BE2C (cell line): ENCODE data around the gene CUEDC1.

Source experiments
- DNase-seq: peaks from one replicate; pipeline ENCODE4 v3.0.0-alpha.2; 2020
- H3K27me3 ChIP-seq: fragments of 250-450 bp; sonication (Bioruptor Pico); 2 replicates; pipeline ENCODE4 v1.5.1; 2020; ENCODE audit warnings: mild to moderate bottlenecking
- H3K36me3 ChIP-seq: fragments of 250-450 bp; sonication (Bioruptor Pico); 2 replicates; pipeline ENCODE4 v1.5.1; 2020; ENCODE audit warnings: mild to moderate bottlenecking
- H3K4me1 ChIP-seq: fragments of 250-450 bp; sonication (Bioruptor Pico); 2 replicates; pipeline ENCODE4 v1.5.1; 2020
- H3K4me3 ChIP-seq: 2 replicates; pipeline ENCODE4 v1.5.1; 2011; ENCODE audit warnings: low read depth, low read length
- H3K9me3 ChIP-seq: fragments of 250-450 bp; sonication (Bioruptor Pico); 2 replicates; pipeline ENCODE4 v1.5.1; 2020
- CTCF ChIP-seq: IDR thresholded peaks from 2 replicates; pipeline ENCODE4 v1.5.1; 2012; ENCODE audit warnings: mild to moderate bottlenecking, low read depth, low read length

The CUEDC1 gene

GRCh38 chr17:57881783-57882351 lies 73.3 kb downstream of the CUEDC1 start:
- no peak for DNase-seq
- TF ChIP-seq CTCF = no peak
- H3K4me1 ChIP-seq = no peaks in the 10 kb centered on the region
- H3K36me3 ChIP-seq = no peaks in the 10 kb centered on the region
- H3K27me3 ChIP-seq = no peaks in the 10 kb centered on the region
- H3K4me3 ChIP-seq = no peak overlapping the region
- no peaks in the 10 kb centered on the region for H3K9me3 ChIP-seq

- no peak for TF ChIP-seq CTCF
- H3K36me3 ChIP-seq = no peaks in the 10 kb centered on the region
Measured at GRCh38 chr17:57881143-57881542, 74.1 kb downstream of the CUEDC1 start.

GRCh38 chr17:57880086-57880456 lies 75.1 kb downstream of the CUEDC1 start:
- Histone ChIP-seq H3K4me3 (no peak overlapping the region), H3K9me3 (no peaks in the 10 kb centered on the region), H3K36me3 (no peaks in the 10 kb centered on the region), H3K27me3 (no peaks in the 10 kb centered on the region), H3K4me1 (peaks cover 8% of the 10 kb centered on the region)
- no peak for TF ChIP-seq CTCF
- no peak for DNase-seq

More at GRCh38 chr17:57881143-57881542, 74.1 kb downstream of the CUEDC1 start:
- no peak overlapping the region for H3K4me3 ChIP-seq
- no peaks in the 10 kb centered on the region; the same call in 1 of the 2 replicates for H3K4me1 ChIP-seq
- H3K9me3 ChIP-seq = no peaks in the 10 kb centered on the region
- H3K27me3 ChIP-seq = no peaks in the 10 kb centered on the region
- DNase-seq = no peak

GRCh38 chr17:57879437-57880085 lies 75.7 kb downstream of the CUEDC1 start:
- Histone ChIP-seq H3K4me1 (peaks cover 11% of the 10 kb centered on the region), H3K36me3 (no peaks in the 10 kb centered on the region), H3K27me3 (no peaks in the 10 kb centered on the region), H3K9me3 (no peaks in the 10 kb centered on the region), H3K4me3 (no peak overlapping the region)
- no peak for DNase-seq
- no peak for TF ChIP-seq CTCF

- no peak for DNase-seq
- H3K9me3 ChIP-seq = no peaks in the 10 kb centered on the region
- no peak overlapping the region for H3K4me3 ChIP-seq
- TF ChIP-seq CTCF = no peak
- no peaks in the 10 kb centered on the region for H3K36me3 ChIP-seq
- H3K27me3 ChIP-seq = no peaks in the 10 kb centered on the region
- peaks cover 18% of the 10 kb centered on the region for H3K4me1 ChIP-seq
Measured at GRCh38 chr17:57877803-57878377, 77.3 kb downstream of the CUEDC1 start.

- no peaks in the 10 kb centered on the region for H3K36me3 ChIP-seq
- TF ChIP-seq CTCF = no peak
- peaks cover 18% of the 10 kb centered on the region for H3K4me1 ChIP-seq
- H3K9me3 ChIP-seq = no peaks in the 10 kb centered on the region
- no peak overlapping the region for H3K4me3 ChIP-seq
- no peak for DNase-seq
- no peaks in the 10 kb centered on the region for H3K27me3 ChIP-seq
Measured at GRCh38 chr17:57876866-57877237, 78.4 kb downstream of the CUEDC1 start.
